ENCODE results near the gene WDR5. TPM values are rescaled to one million over a fixed set of nuclear protein-coding genes. Genes with fewer than 3 reads are reported as not detected.

The WDR5 gene
- total and polyA plus RNA-seq, 2 experiments from 2014 or later: 37.0 to 56.6 TPM

DNA sequence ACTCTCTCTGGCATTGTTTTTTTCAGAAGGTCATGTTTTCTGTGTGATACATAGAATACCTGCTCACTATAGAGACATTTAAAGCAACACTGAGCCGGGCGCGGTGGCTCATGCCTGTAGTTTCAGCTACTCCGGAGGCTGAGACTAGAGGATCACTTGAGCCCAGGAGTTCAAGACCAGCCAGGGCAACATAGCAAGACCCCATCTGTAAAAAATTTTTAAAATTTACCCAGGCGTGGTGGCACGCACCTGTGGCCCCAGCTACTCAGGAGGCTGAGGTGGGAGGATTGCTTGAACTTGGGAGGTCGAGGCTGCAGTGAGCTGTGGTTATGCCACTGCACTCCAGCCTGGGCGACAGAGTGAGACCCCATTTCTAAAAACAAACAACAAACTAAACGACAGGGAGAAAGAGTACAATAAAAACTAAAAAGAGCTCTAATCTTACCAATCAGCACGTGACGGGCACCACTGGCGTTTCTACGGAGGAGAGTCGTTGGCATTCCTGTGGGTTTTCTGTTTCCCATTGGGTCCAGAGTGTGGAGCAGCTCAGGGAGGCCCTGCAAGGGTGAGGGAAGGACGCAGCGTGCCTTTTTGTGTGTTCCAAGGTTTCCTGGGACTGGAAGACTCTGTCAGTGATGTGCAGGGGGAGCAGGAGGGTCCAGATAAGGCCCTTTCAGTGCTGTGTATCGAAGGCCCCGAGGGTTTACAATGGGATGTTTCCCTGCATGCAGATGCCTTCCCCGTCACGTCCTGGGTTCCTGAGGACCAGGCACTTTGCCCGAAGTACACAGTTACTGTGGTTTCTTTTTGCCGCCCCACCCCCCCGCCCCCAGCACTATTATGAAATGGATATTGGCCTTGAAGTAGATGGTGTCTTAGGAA is 35.7 kb downstream of the WDR5 start:
- no peak for ATAC-seq

More for the DNA sequence above, 35.7 kb downstream of the WDR5 start:
- Mint-ChIP-seq H3K4me3 (no peak overlapping the region), H3K36me3 (ENCODE audit: low read depth) (peaks cover 11% of the 10 kb centered on the region), H3K27ac (no peak overlapping the region), H3K27me3 (ENCODE audit: insufficient read depth, low read depth, poor library complexity) (peaks cover 4% of the 10 kb centered on the region), H3K9me3 (peaks cover 20% of the 10 kb centered on the region; the same call in 2 of the 3 replicates), H3K4me1 (peaks cover 2% of the 10 kb centered on the region; the same call in 2 of the 3 replicates)
- no peaks in the 10 kb centered on the region for H4K20me1 ChIP-seq (replicated peaks; ENCODE audit: insufficient read depth)
- no peak overlapping the region for H3K27ac ChIP-seq (ENCODE audit: low read depth)
- no peak overlapping the region for H3K4me2 ChIP-seq
- TF ChIP-seq, protein P1, sequence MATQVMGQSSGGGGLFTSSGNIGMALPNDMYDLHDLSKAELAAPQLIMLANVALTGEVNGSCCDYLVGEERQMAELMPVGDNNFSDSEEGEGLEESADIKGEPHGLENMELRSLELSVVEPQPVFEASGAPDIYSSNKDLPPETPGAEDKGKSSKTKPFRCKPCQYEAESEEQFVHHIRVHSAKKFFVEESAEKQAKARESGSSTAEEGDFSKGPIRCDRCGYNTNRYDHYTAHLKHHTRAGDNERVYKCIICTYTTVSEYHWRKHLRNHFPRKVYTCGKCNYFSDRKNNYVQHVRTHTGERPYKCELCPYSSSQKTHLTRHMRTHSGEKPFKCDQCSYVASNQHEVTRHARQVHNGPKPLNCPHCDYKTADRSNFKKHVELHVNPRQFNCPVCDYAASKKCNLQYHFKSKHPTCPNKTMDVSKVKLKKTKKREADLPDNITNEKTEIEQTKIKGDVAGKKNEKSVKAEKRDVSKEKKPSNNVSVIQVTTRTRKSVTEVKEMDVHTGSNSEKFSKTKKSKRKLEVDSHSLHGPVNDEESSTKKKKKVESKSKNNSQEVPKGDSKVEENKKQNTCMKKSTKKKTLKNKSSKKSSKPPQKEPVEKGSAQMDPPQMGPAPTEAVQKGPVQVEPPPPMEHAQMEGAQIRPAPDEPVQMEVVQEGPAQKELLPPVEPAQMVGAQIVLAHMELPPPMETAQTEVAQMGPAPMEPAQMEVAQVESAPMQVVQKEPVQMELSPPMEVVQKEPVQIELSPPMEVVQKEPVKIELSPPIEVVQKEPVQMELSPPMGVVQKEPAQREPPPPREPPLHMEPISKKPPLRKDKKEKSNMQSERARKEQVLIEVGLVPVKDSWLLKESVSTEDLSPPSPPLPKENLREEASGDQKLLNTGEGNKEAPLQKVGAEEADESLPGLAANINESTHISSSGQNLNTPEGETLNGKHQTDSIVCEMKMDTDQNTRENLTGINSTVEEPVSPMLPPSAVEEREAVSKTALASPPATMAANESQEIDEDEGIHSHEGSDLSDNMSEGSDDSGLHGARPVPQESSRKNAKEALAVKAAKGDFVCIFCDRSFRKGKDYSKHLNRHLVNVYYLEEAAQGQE (IDR thresholded peaks at IDR 0.05; ENCODE audit: unreplicated experiment): no peak
- TF ChIP-seq NANOG (IDR thresholded peaks at IDR 0.05; ENCODE audit: borderline replicate concordance) (no peak), ZNF331 (CRISPR knock-in tag; IDR thresholded peaks at IDR 0.05; ENCODE audit: low read depth) (no peak), STAT1 (IDR thresholded peaks at IDR 0.05; ENCODE audit: unreplicated experiment) (no peak), ZNF114 (CRISPR knock-in tag; IDR thresholded peaks at IDR 0.05) (no peak), CREB1 (CRISPR knock-in tag; IDR thresholded peaks at IDR 0.05; ENCODE audit: low read depth) (no peak), EZH2phosphoT487 (IDR thresholded peaks at IDR 0.05; ENCODE audit: unreplicated experiment) (no peak)
- TF ChIP-seq, protein P2, sequence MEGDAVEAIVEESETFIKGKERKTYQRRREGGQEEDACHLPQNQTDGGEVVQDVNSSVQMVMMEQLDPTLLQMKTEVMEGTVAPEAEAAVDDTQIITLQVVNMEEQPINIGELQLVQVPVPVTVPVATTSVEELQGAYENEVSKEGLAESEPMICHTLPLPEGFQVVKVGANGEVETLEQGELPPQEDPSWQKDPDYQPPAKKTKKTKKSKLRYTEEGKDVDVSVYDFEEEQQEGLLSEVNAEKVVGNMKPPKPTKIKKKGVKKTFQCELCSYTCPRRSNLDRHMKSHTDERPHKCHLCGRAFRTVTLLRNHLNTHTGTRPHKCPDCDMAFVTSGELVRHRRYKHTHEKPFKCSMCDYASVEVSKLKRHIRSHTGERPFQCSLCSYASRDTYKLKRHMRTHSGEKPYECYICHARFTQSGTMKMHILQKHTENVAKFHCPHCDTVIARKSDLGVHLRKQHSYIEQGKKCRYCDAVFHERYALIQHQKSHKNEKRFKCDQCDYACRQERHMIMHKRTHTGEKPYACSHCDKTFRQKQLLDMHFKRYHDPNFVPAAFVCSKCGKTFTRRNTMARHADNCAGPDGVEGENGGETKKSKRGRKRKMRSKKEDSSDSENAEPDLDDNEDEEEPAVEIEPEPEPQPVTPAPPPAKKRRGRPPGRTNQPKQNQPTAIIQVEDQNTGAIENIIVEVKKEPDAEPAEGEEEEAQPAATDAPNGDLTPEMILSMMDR (conservative IDR thresholded peaks at IDR 0.05; ENCODE audit: low read depth in 2 of 2): no peak
- TF ChIP-seq, protein P3, sequence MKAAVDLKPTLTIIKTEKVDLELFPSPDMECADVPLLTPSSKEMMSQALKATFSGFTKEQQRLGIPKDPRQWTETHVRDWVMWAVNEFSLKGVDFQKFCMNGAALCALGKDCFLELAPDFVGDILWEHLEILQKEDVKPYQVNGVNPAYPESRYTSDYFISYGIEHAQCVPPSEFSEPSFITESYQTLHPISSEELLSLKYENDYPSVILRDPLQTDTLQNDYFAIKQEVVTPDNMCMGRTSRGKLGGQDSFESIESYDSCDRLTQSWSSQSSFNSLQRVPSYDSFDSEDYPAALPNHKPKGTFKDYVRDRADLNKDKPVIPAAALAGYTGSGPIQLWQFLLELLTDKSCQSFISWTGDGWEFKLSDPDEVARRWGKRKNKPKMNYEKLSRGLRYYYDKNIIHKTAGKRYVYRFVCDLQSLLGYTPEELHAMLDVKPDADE (IDR thresholded peaks at IDR 0.05): no peak
- no peaks in the 10 kb centered on the region for H3K9me2 ChIP-seq (ENCODE audit: insufficient read depth)
- no peaks in the 10 kb centered on the region for H3K27me3 ChIP-seq (ENCODE audit: insufficient read depth)
- no peak overlapping the region for H3K4me3 ChIP-seq
- DNase-seq (ENCODE audit: low spot score): no peak
- no peak overlapping the region for H2AFZ ChIP-seq
- H3K79me2 ChIP-seq (replicated peaks; ENCODE audit: insufficient read depth): no peaks in the 10 kb centered on the region
- no peaks in the 10 kb centered on the region for H3F3A ChIP-seq (replicated peaks; ENCODE audit: low read depth)
- H3K4me1 ChIP-seq (ENCODE audit: insufficient read depth): no peaks in the 10 kb centered on the region
- H3K36me3 ChIP-seq (ENCODE audit: insufficient read depth): no peaks in the 10 kb centered on the region
